ENCODE measurements around the gene HCRT. TPM values are rescaled to one million over a fixed set of nuclear protein-coding genes. Genes with fewer than 3 reads are reported as not detected.
A peak's percentile ranks its signal among the peaks of the same experiment; 100 is the strongest.

HCRT gene
- polyA plus RNA-seq, 1 of the 3 experiments (the other 2 are of a cell fraction) = not detected

GRCh38 chr17:42153919-42154742 is 31.1 kb downstream of the HCRT start:
- 0 out of 2 replicates have a peak overlapping the region, but pooled peaks have one; percentile 14 for H2AFZ ChIP-seq (ENCODE audit: low read depth)
- H3K79me2 ChIP-seq (ENCODE audit: insufficient read depth) = peaks cover 57% of the 10 kb centered on the region
- no peaks in the 10 kb centered on the region for H3K9me2 ChIP-seq
- peaks cover 11 to 17% of the 10 kb centered on the region in 2 experiments; a peak in 2 of 4 replicates for H3K4me1 ChIP-seq (ENCODE audit: control insufficient read depth in 1 of 2, insufficient read depth in 2 of 2, low read depth in 1 of 2, low read length in 1 of 2)
- peaks cover 4 to 6% of the 10 kb centered on the region in 2 experiments for H3K36me3 ChIP-seq (replicated peaks in 1 of 2; ENCODE audit: control insufficient read depth in 1 of 2, insufficient read depth in 2 of 2, low read length in 1 of 2)
- 0 out of 2 replicates have a peak, but pooled peaks have one; percentile 34 for TF ChIP-seq MAX (IDR thresholded peaks at IDR 0.05; ENCODE audit: low read depth)
- TF ChIP-seq MXI1 (IDR thresholded peaks at IDR 0.05; ENCODE audit: low read depth, low read length) = peak; percentile 74
- no peak for TF ChIP-seq IRF3 (IDR thresholded peaks at IDR 0.05; ENCODE audit: low read depth, low read length)
- TF ChIP-seq RCOR1 (IDR thresholded peaks at IDR 0.05; ENCODE audit: low read length) = no peak
- no peak for TF ChIP-seq RXRA (IDR thresholded peaks at IDR 0.05; ENCODE audit: borderline replicate concordance, low read depth)
- no peak for TF ChIP-seq ZBTB33 (IDR thresholded peaks at IDR 0.05; ENCODE audit: borderline replicate concordance, low read depth)
- TF ChIP-seq NFIC (IDR thresholded peaks at IDR 0.05; ENCODE audit: borderline replicate concordance) = no peak
- TF ChIP-seq REST (IDR thresholded peaks at IDR 0.05; ENCODE audit: low read depth, low read length) = no peak
- TF ChIP-seq CHD2 (IDR thresholded peaks at IDR 0.05; ENCODE audit: low read length, partially characterized antibody) = no peak
- no peak for TF ChIP-seq USF1 (IDR thresholded peaks at IDR 0.05; ENCODE audit: borderline replicate concordance, low read depth)
- TF ChIP-seq RAD21 (IDR thresholded peaks at IDR 0.05; ENCODE audit: low read length) = no peak
- peak overlapping the region; percentile 58 to 68 for H3K27ac ChIP-seq (ENCODE audit: low read depth in 2 of 2, low read length in 1 of 2)
- peak overlapping the region; percentile 96 for H3K9ac ChIP-seq
- no peaks in the 10 kb centered on the region for H3K27me3 ChIP-seq (ENCODE audit: insufficient read depth)
- peaks cover 2% of the 10 kb centered on the region for H3F3A ChIP-seq (replicated peaks; ENCODE audit: insufficient read depth)
- no peak for DNase-seq
- H4K20me1 ChIP-seq (ENCODE audit: insufficient read depth) = peaks cover 47% of the 10 kb centered on the region
- WGBS (ENCODE audit: low lambda C conversion rate) = 6% methylated on average over 13 of the region's 15 CpGs
- peak overlapping the region; percentile 90 to 99 for H3K4me3 ChIP-seq (ENCODE audit: low read depth in 2 of 2, low read length in 1 of 2)
- ChIA-PET CTCF (interaction anchor here (0.9 to 1.9 kb wide), 3 partner anchors 27 to 136 kb away, joined by 3 to 7 read pairs (median 4); partner anchors contain the start of genes DNAJC7 and KCNH4), POLR2A (interaction anchor here (0.5 to 0.8 kb wide), 3 partner anchors 33 to 1866 kb away, joined by 3 to 4 read pairs (median 4); partner anchors contain the start of genes DNAJC7 and KAT2A)
- peak overlapping the region; percentile 100 for H3K4me2 ChIP-seq
- no peaks in the 10 kb centered on the region for H3K9me3 ChIP-seq
